Adrenal gland (tissue), 5 donors: ENCODE data around the gene AAR2.

Source experiments
- CTCF ChIP-seq, 6 experiments: fragments of 450-650 bp in 4 of 6; fragments of 200-600 bp in 2 of 6; sonication (generic) in 1 of 6; IDR thresholded peaks; 1 replicate in 5 of 6; 2 replicates in 1 of 6; pipeline versions ENCODE4 v1.5.1 to v1.8.0; 2016 to 2021; ENCODE audit warnings: antibody characterized with exemption in 6 of 6, mild to moderate bottlenecking in 2 of 6, moderate library complexity in 1 of 6
- POLR2A ChIP-seq, 2 donors: fragments of 450-650 bp; IDR thresholded peaks; one replicate each; pipeline ENCODE4 v1.6.1; 2017; ENCODE audit warnings: antibody characterized with exemption in 2 of 2, mild to moderate bottlenecking in 2 of 2, moderate library complexity in 1 of 2
- donor health status: DM: no; HTN: no; CAD: no.

GRCh38 chr20:36279362-36279761, 43.1 kb downstream of the AAR2 start:
- TF ChIP-seq CTCF (IDR thresholded peaks at IDR 0.05) (no peak), POLR2A (IDR thresholded peaks at IDR 0.05) (no peak)
